A673 (cell line): ENCODE measurements around the gene RAB3A.
A peak's percentile ranks its signal among the peaks of the same experiment; 100 is the strongest.

Experiments used
- CTCF ChIP-seq: fragments of 300-800, 200-600 bp; sonication (generic); conservative IDR thresholded peaks from 2 replicates; pipeline ENCODE4 v1.5.1; 2017; ENCODE audit warnings: low read depth, mild to moderate bottlenecking, antibody characterized with exemption, low read length, moderate library complexity, mixed read lengths
- EZH2 ChIP-seq: fragments of 200-600 bp; sonication (generic); IDR thresholded peaks from 2 replicates; pipeline ENCODE4 v1.6.1; 2017; ENCODE audit warnings: borderline replicate concordance, low read depth, mild to moderate bottlenecking, mixed read lengths, antibody characterized with exemption, low read length; ENCODE audit not compliant: poor library complexity, severe bottlenecking

GRCh38 chr19:18152442-18152816 lies 51.4 kb downstream of the RAB3A start:
- TF ChIP-seq CTCF (peak; percentile 77), EZH2 (no peak)
